Measurements from ENCODE around the gene TRA2B. TPM values are rescaled to one million over a fixed set of nuclear protein-coding genes. Genes with fewer than 3 reads are reported as not detected.

TRA2B gene
- total RNA-seq, 4 donors from 2014 or later: 73.8 to 164 (median 85.1) TPM

GRCh38 chr3:185866995-185867394, 70.8 kb downstream of the TRA2B start:
- Histone ChIP-seq H3K4me3 (no peak overlapping the region), H3K36me3 (no peaks in the 10 kb centered on the region), H3K9me3 (no peaks in the 10 kb centered on the region), H3K4me1 (no peaks in the 10 kb centered on the region), H3K27ac (replicated peaks in 1 of 4) (no peak overlapping the region), H3K27me3 (no peaks in the 10 kb centered on the region)
- intact Hi-C loops (cut with DNase I): no loop called here
- TF ChIP-seq CTCF (IDR thresholded peaks at IDR 0.05) (no peak), POLR2AphosphoS5 (IDR thresholded peaks at IDR 0.05) (no peak), EP300 (IDR thresholded peaks at IDR 0.05) (no peak), POLR2A (IDR thresholded peaks at IDR 0.05; ENCODE audit: low read depth) (no peak)
- DNase-seq (ENCODE audit: extremely low spot score): no peak

- 82% methylated on average over 1 of the region's 1 CpG for WGBS
Measured at GRCh38 chr3:185866555-185866954, 71.3 kb downstream of the TRA2B start.

More at GRCh38 chr3:185866555-185866954, 71.3 kb downstream of the TRA2B start:
- no peak for DNase-seq (ENCODE audit: extremely low spot score)
- no peak overlapping the region for H3K27ac ChIP-seq (replicated peaks in 1 of 4)
- no peaks in the 10 kb centered on the region for H3K4me1 ChIP-seq
- intact Hi-C loops (cut with DNase I): no loop called here
- no peaks in the 10 kb centered on the region for H3K9me3 ChIP-seq
- no peaks in the 10 kb centered on the region for H3K27me3 ChIP-seq
- no peak overlapping the region for H3K4me3 ChIP-seq
- H3K36me3 ChIP-seq: no peaks in the 10 kb centered on the region
- TF ChIP-seq CTCF (IDR thresholded peaks at IDR 0.05): no peak
- TF ChIP-seq EP300 (IDR thresholded peaks at IDR 0.05): no peak
- no peak for TF ChIP-seq POLR2A (IDR thresholded peaks at IDR 0.05; ENCODE audit: low read depth)
- no peak for TF ChIP-seq POLR2AphosphoS5 (IDR thresholded peaks at IDR 0.05)

Other genes with a start within 250 kb of the TRA2B start
- gene IGF2BP2, start 113.0 kb downstream of the TRA2B start, total RNA-seq: 1 to 10 TPM; 5.4 to 7.9 (median 6.2) TPM
- 10 to 100 TPM in 2 of 4 donors, 1 to 10 TPM in 2; 6.6 to 12.4 (median 9.5) TPM for gene ETV5, start 171.1 kb upstream of the TRA2B start, total RNA-seq